ENCODE data around the gene SBF2. TPM values are rescaled to one million over a fixed set of nuclear protein-coding genes. Genes with fewer than 3 reads are reported as not detected.

Gene SBF2
- total and polyA plus RNA-seq, 4 experiments from 2014 or later = 0.50 to 15.4 (median 10.2) TPM

GRCh38 chr11:9777066-9777465 is 517.0 kb downstream of the SBF2 start:
- H3K36me3 ChIP-seq (ENCODE audit: insufficient read depth, low read length) = no peaks in the 10 kb centered on the region
- intact Hi-C loops (cut with micrococcal nuclease) = no loop called here
- ChIA-PET POLR2A (ENCODE audit: partially characterized antibody) (no interaction called here), CTCF (ENCODE audit: partially characterized antibody) (no interaction called here)
- H3K9me3 ChIP-seq (ENCODE audit: control insufficient read depth in 1 of 2, low read length in 2 of 2) = no peaks in the 10 kb centered on the region
- no peak overlapping the region for H3K4me3 ChIP-seq (ENCODE audit: low read length in 2 of 2)
- no peak overlapping the region for H3K27ac ChIP-seq (ENCODE audit: low read depth, low read length)
- no peak for DNase-seq
- no peaks in the 10 kb centered on the region for H3K4me1 ChIP-seq (ENCODE audit: insufficient read depth, low read length)
- Mint-ChIP-seq H3K4me1 (no peaks in the 10 kb centered on the region), H3K27me3 (no peaks in the 10 kb centered on the region), H3K9me3 (no peaks in the 10 kb centered on the region), H3K36me3 (peaks cover 21 to 24% of the 10 kb centered on the region in 2 donors), H3K27ac (peak overlapping the region in 1 of 7 donors; percentile 15), H3K4me3 (no peak overlapping the region)
- no peaks in the 10 kb centered on the region for H3K27me3 ChIP-seq (ENCODE audit: insufficient read depth, low read length)

GRCh38 chr11:9776203-9776602 is 517.8 kb downstream of the SBF2 start:
- H3K4me3 Mint-ChIP-seq = no peak overlapping the region
- POLR2A ChIA-PET (ENCODE audit: partially characterized antibody) = no interaction called here
- no peaks in the 10 kb centered on the region for H3K9me3 ChIP-seq (ENCODE audit: control insufficient read depth in 1 of 2, low read length in 2 of 2)
- H3K4me1 Mint-ChIP-seq = no peaks in the 10 kb centered on the region
- H3K36me3 Mint-ChIP-seq = peaks cover 13 to 19% of the 10 kb centered on the region in 2 donors
- no peaks in the 10 kb centered on the region for H3K4me1 ChIP-seq (ENCODE audit: insufficient read depth, low read length)
- H3K27ac ChIP-seq (ENCODE audit: low read depth, low read length) = no peak overlapping the region
- H3K27me3 Mint-ChIP-seq = no peaks in the 10 kb centered on the region
- H3K27ac Mint-ChIP-seq = no peak overlapping the region
- no peak overlapping the region for H3K4me3 ChIP-seq (ENCODE audit: low read length in 2 of 2)
- H3K36me3 ChIP-seq (ENCODE audit: insufficient read depth, low read length) = no peaks in the 10 kb centered on the region
- H3K9me3 Mint-ChIP-seq = no peaks in the 10 kb centered on the region
- no peaks in the 10 kb centered on the region for H3K27me3 ChIP-seq (ENCODE audit: insufficient read depth, low read length)
- intact Hi-C loops (cut with micrococcal nuclease) = no loop called here
- CTCF ChIA-PET (ENCODE audit: partially characterized antibody) = interaction anchor here (1.2 kb wide), 1 partner anchor 17 kb away, joined by 3 read pairs; no protein-coding TSS in a partner anchor
- DNase-seq = no peak

- no peaks in the 10 kb centered on the region for H3K4me1 Mint-ChIP-seq
- H3K4me3 ChIP-seq (ENCODE audit: low read length in 2 of 2) = no peak overlapping the region
- no peaks in the 10 kb centered on the region for H3K9me3 ChIP-seq (ENCODE audit: control insufficient read depth in 1 of 2, low read length in 2 of 2)
- no peak overlapping the region for H3K27ac ChIP-seq (ENCODE audit: low read depth, low read length)
- DNase-seq = no peak
- POLR2A ChIA-PET (ENCODE audit: partially characterized antibody) = no interaction called here
- peaks cover 7 to 14% of the 10 kb centered on the region in 2 donors for H3K36me3 Mint-ChIP-seq
- no peaks in the 10 kb centered on the region for H3K27me3 Mint-ChIP-seq
- no peaks in the 10 kb centered on the region for H3K36me3 ChIP-seq (ENCODE audit: insufficient read depth, low read length)
- CTCF ChIA-PET (ENCODE audit: partially characterized antibody) = interaction anchor here (1.2 kb wide), 1 partner anchor 16 kb away, joined by 3 read pairs; no protein-coding TSS in a partner anchor
- no peaks in the 10 kb centered on the region for H3K9me3 Mint-ChIP-seq
- H3K4me1 ChIP-seq (ENCODE audit: insufficient read depth, low read length) = no peaks in the 10 kb centered on the region
- H3K4me3 Mint-ChIP-seq = no peak overlapping the region
- intact Hi-C loops (cut with micrococcal nuclease) = no loop called here
- no peaks in the 10 kb centered on the region for H3K27me3 ChIP-seq (ENCODE audit: insufficient read depth, low read length)
- H3K27ac Mint-ChIP-seq = no peak overlapping the region
These were observed 518.6 kb downstream of the SBF2 start for GRCh38 chr11:9775398-9775779.

- H3K27me3 ChIP-seq (ENCODE audit: insufficient read depth, low read length) = no peaks in the 10 kb centered on the region
- no peak for DNase-seq
- intact Hi-C loops (cut with micrococcal nuclease) = no loop called here
- Mint-ChIP-seq H3K27me3 (no peaks in the 10 kb centered on the region), H3K36me3 (peaks cover 5 to 9% of the 10 kb centered on the region in 2 donors), H3K4me1 (no peaks in the 10 kb centered on the region), H3K27ac (no peak overlapping the region), H3K9me3 (no peaks in the 10 kb centered on the region), H3K4me3 (no peak overlapping the region)
- no peak overlapping the region for H3K4me3 ChIP-seq (ENCODE audit: low read length in 2 of 2)
- ChIA-PET CTCF (ENCODE audit: partially characterized antibody) (no interaction called here), POLR2A (ENCODE audit: partially characterized antibody) (no interaction called here)
- H3K4me1 ChIP-seq (ENCODE audit: insufficient read depth, low read length) = no peaks in the 10 kb centered on the region
- no peak overlapping the region for H3K27ac ChIP-seq (ENCODE audit: low read depth, low read length)
- no peaks in the 10 kb centered on the region for H3K9me3 ChIP-seq (ENCODE audit: control insufficient read depth in 1 of 2, low read length in 2 of 2)
- H3K36me3 ChIP-seq (ENCODE audit: insufficient read depth, low read length) = no peaks in the 10 kb centered on the region
These were observed 519.2 kb downstream of the SBF2 start for GRCh38 chr11:9774591-9775397.

- Histone ChIP-seq H3K36me3 (ENCODE audit: insufficient read depth, low read length) (no peaks in the 10 kb centered on the region), H3K4me1 (ENCODE audit: insufficient read depth, low read length) (no peaks in the 10 kb centered on the region), H3K27ac (ENCODE audit: low read depth, low read length) (no peak overlapping the region), H3K27me3 (ENCODE audit: insufficient read depth, low read length) (no peaks in the 10 kb centered on the region), H3K4me3 (ENCODE audit: low read length in 2 of 2) (no peak overlapping the region), H3K9me3 (ENCODE audit: control insufficient read depth in 1 of 2, low read length in 2 of 2) (no peaks in the 10 kb centered on the region)
- Mint-ChIP-seq H3K27ac (no peak overlapping the region), H3K36me3 (peaks cover 4% of the 10 kb centered on the region in 2 donors), H3K27me3 (no peaks in the 10 kb centered on the region), H3K4me3 (no peak overlapping the region), H3K4me1 (no peaks in the 10 kb centered on the region), H3K9me3 (no peaks in the 10 kb centered on the region)
- POLR2A ChIA-PET (ENCODE audit: partially characterized antibody) = no interaction called here
- no peak for DNase-seq
- intact Hi-C loops (cut with micrococcal nuclease) = no loop called here
- CTCF ChIA-PET (ENCODE audit: partially characterized antibody) = no interaction called here
These were observed 519.9 kb downstream of the SBF2 start for GRCh38 chr11:9774109-9774508.

GRCh38 chr11:9773524-9773923 is 520.5 kb downstream of the SBF2 start:
- no peak overlapping the region for H3K27ac Mint-ChIP-seq
- no peaks in the 10 kb centered on the region for H3K27me3 Mint-ChIP-seq
- ChIA-PET CTCF (ENCODE audit: partially characterized antibody) (no interaction called here), POLR2A (ENCODE audit: partially characterized antibody) (no interaction called here)
- Histone ChIP-seq H3K27ac (ENCODE audit: low read depth, low read length) (no peak overlapping the region), H3K4me3 (ENCODE audit: low read length in 2 of 2) (no peak overlapping the region), H3K4me1 (ENCODE audit: insufficient read depth, low read length) (no peaks in the 10 kb centered on the region), H3K36me3 (ENCODE audit: insufficient read depth, low read length) (no peaks in the 10 kb centered on the region), H3K9me3 (ENCODE audit: control insufficient read depth in 1 of 2, low read length in 2 of 2) (no peaks in the 10 kb centered on the region), H3K27me3 (ENCODE audit: insufficient read depth, low read length) (no peaks in the 10 kb centered on the region)
- DNase-seq = no peak
- peaks cover 4% of the 10 kb centered on the region in 2 donors for H3K36me3 Mint-ChIP-seq
- no peaks in the 10 kb centered on the region for H3K4me1 Mint-ChIP-seq
- intact Hi-C loops (cut with micrococcal nuclease) = no loop called here
- H3K9me3 Mint-ChIP-seq = no peaks in the 10 kb centered on the region
- no peak overlapping the region for H3K4me3 Mint-ChIP-seq

GRCh38 chr11:9772218-9772617 is 521.8 kb downstream of the SBF2 start:
- DNase-seq = no peak
- no peak overlapping the region for H3K27ac Mint-ChIP-seq
- H3K36me3 Mint-ChIP-seq = peaks cover 0 to 4% of the 10 kb centered on the region in 2 donors
- no peaks in the 10 kb centered on the region for H3K27me3 Mint-ChIP-seq
- POLR2A ChIA-PET (ENCODE audit: partially characterized antibody) = no interaction called here
- no peak overlapping the region for H3K4me3 Mint-ChIP-seq
- Histone ChIP-seq H3K4me1 (ENCODE audit: insufficient read depth, low read length) (no peaks in the 10 kb centered on the region), H3K9me3 (ENCODE audit: control insufficient read depth in 1 of 2, low read length in 2 of 2) (no peaks in the 10 kb centered on the region), H3K36me3 (ENCODE audit: insufficient read depth, low read length) (no peaks in the 10 kb centered on the region), H3K27me3 (ENCODE audit: insufficient read depth, low read length) (no peaks in the 10 kb centered on the region), H3K27ac (ENCODE audit: low read depth, low read length) (no peak overlapping the region), H3K4me3 (ENCODE audit: low read length in 2 of 2) (no peak overlapping the region)
- intact Hi-C loops (cut with micrococcal nuclease) = no loop called here
- CTCF ChIA-PET (ENCODE audit: partially characterized antibody) = interaction anchor here (0.8 kb wide), 1 partner anchor 13 kb away, joined by 3 read pairs; no protein-coding TSS in a partner anchor
- H3K4me1 Mint-ChIP-seq = no peaks in the 10 kb centered on the region
- H3K9me3 Mint-ChIP-seq = no peaks in the 10 kb centered on the region
